Activated CD8-positive, alpha-beta memory T cell treated with anti-CD3 and anti-CD28 coated beads for 48 hours (primary cell): ENCODE data around the gene LGMN.
"Not testable (repeated sequence)": the region's sequence is repeated elsewhere in the genome, so short reads cannot be mapped to it uniquely, and the experiment has no call there.

Source experiments
- DNase-seq, 3 experiments: peaks; one replicate each; pipeline ENCODE4 v3.0.0-alpha.2; 2020; ENCODE audit warnings: low read depth in 2 of 3, low spot score in 2 of 3

Gene LGMN

DNA sequence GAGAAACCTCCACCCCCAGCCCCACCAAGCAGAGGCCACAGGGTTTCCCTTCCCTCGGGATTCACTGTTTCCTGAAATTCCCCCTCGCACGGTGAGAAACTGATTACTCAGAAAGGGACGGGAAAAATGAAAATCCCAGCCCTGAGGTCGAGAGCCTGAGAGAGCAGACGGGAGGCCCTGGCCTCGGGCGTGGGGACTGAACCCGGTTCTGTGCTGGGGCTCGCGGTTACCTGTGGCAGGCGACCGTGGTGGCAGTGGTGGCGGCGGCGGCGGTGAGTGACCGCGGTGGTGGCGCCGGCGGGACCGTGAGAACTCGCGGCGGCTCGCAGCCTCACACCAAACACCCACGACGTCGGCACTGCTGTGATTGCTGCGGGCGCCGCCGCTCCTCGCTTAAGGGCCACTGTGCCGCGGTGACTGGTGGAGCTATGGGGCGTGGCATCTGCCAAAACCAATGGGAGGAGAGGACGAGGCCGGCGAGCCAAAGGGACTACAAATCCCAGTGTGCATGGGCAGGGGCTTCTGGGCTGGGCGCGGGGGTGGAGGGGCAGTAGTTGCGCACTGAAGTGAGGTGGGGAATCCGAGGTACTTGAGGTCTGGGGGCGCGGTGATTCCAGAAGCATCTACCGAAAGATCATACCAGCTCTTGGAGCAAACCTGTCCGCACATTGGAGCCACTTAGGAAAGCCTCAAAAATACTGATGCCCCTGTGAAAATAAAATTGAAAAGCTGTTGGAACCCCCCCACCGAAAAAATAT is at the start of gene LGMN:
Gene LGMN (minus strand): TSS at position 369 of the 758 bp plus-strand sequence. CDS start 15,841 bp downstream, outside the sequence.
- DNase-seq = peak; percentile 42 to 55 (median 48)

DNA sequence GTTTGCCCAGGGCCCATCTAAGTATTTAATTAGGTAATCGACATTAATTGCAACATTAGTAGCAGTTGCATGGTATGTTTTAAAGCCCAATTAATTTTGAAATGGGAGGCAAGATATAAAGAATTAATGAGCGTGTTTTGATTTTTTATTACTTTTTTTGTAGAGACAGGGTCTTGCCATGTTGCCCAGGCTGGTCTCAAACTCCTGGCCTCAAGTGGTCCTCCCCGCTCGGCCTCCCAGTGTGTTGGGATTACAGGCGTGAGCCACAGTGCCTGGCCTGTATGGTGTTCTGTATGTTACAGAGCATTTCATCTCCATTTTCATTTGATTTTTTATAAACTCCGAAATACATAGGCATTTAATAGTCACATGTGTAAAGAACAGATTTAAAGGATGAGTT is 46.5 kb upstream of the LGMN start:
- DNase-seq = no peak

DNA sequence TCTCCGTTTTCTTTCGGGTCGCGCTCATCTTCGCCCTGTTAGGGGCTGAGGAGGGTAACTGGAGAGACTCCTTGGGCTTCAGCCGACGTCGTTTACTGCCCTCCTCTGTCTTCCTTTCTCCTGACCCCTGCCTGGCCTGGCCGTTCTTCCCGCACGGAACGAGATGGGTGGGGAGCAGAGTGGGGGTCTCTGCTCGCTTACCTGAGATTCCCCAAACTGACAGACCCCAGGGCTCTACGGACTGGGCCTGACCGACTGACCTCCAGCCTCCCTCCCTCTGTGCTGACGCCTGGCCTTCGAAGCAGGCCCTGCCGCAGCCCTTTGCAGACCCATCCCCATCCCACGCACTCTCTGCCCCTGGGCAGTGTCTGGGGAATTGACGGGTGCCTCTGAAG is 46.1 kb upstream of the LGMN start:
- DNase-seq = no peak

DNA sequence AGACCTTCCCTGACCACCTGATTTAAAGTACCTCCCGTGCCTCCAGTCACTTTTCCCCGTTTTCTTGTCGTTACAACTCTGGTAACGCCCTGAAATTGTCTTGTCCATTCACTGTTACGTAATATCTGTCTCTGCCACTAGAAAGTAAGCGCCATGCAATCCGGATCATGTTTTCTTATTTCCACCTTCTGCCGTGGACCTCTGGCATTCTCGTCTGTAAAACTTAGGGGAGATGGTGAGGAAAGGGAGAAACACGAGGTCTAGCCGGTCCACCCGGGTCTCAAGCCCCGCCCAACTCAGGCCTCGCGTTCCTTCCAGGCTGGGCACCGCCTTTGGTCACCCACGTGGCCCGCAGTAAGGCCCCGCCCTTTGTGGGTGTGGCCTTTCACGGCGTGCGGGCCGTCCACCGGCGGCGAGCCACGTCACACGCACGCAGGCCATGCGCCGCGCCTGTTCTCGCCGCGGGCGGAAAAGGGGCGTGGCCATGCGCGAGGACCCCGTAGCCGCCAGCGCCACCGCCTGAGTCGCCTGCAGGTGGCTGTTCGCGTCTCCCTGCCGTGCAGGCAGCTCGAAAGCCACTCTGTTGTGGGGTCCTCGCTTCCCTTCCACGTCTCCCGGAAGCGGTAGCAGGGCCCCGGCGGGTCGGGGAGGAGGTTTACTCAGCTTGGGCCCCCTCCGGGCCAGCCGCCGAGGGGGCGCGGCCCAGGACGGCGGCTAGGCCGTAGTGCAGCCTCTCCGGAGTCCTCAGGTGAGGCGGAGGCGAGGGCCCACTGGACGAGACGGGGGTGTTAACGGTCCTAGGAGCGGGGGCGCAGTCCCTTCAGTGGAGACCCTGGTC is 45.5 kb upstream of the LGMN start, which contains the start of gene GOLGA5:
Gene GOLGA5 (plus strand): TSS at position 597 of the 838 bp plus-strand sequence. CDS start 3,133 bp downstream, outside the sequence.
- DNase-seq = peak; percentile 91 to 99 (median 97)

DNA sequence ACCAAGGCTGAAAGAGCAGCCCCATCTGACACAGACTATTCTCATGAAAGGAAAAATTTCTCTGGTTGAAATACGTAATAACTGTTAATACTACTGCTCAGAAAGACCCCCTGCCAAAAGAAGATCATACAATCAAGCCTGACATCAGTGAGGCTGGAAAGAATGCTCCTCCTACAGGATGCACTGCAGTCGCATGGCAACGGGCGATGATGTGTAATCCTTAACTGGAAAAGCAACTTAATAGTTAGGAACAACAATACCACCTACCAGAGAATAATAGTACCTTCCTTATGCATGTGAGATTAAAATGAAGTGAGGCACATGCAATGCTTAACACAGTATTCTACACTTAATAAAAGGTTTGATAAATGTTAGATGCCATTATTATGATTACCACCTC is 44.5 kb upstream of the LGMN start:
- no peak for DNase-seq

DNA sequence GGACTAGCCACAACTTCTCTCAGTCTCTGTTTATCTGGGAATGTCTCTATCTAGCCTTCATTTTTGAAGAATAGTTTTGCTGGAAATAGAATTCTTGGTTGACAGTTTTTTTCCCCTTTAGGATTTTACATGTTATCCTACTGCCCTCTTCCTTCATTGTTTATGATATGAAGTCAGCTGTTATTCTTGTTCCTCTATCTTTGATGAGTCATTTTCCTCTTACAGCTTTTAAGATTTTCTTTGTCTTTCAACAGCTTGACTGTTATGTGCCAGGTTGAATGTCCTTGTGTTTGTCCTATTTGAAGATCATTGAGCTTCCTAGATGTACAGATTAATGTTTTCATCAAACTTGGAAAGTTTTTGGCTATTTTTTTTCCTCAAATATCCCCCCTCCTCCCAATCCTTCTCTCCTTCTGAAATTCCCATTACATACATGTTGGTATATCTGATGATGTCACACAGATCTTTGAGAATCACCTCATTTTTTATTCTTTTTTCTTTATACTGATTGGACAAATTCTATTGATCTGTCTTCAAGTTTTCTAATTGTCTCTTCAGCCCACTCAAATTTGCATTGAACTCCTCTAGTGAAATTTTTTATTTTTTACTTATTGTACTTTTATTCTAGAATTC is 41.1 kb upstream of the LGMN start:
- no peak for DNase-seq

DNA sequence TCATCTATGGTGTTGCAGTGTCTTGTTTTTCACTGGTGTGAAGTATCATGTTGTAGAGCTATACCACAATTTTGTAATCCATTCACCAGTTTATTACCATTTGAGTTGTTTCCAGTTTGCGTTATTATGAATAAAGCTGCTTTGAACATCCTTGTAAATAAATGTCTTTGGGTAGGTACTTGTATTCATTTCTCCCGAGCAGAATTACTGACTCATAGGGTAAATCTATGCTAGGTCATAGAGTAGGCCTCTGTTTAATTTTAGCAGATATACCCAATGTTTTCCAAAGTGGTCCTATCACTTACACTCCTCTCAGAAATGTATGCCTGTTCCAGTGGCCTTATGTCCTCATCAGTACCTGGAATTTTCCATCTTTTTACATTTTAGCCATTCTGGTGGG is 39.1 kb upstream of the LGMN start:
- DNase-seq = no peak

DNA sequence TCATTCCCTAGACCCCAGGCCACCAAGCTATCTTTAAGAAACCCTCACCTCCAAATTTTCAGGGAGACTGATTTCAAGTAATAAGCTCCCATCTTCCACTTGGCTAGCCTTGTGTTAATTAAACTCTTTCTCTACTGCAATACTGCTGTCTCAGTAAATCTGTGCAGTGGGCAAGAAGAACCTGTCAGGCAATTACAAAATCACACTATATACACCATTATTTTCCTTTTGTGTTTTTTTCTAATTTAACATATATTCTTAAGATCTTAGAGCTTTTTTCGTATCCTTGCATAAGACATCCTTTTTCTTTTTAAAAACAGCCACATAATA is 38.0 kb upstream of the LGMN start:
- no peak for DNase-seq

DNA sequence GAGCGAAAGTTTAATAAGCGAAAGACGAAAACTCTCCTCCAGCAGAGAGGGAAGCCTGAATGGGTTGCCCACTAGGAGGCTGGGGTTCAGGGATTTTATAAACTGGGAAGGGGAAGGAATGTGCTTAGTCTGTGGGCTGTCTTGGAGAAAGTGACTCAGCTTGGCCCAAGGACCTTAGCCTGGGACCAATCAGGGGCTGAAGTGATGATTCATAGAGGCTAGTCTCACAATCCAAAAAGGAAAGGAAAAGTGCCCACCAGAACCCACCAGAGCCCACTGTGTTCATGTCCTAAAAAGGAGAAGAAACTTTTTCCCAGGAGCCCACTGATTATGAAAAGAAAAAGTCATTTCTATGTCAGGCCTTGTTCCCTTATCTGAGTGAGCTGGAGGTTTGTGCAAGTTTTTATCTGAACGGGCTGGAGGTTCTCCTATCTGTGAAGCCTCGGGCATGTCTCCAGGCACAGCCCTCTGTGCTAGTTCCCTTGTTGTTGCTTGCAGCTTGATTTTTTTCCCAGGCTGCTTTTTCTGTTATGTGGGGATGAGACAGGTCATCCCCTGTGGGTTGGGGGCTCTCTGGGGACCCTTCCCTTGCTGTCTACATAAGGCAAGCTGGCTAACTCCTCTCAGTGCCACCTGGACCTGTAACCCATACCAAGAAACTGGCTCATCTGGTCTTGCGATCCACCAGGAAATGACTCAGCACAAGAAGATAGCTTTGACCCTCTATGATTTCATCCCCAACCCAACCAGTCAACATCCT is 37.4 kb upstream of the LGMN start:
- DNase-seq = no peak

DNA sequence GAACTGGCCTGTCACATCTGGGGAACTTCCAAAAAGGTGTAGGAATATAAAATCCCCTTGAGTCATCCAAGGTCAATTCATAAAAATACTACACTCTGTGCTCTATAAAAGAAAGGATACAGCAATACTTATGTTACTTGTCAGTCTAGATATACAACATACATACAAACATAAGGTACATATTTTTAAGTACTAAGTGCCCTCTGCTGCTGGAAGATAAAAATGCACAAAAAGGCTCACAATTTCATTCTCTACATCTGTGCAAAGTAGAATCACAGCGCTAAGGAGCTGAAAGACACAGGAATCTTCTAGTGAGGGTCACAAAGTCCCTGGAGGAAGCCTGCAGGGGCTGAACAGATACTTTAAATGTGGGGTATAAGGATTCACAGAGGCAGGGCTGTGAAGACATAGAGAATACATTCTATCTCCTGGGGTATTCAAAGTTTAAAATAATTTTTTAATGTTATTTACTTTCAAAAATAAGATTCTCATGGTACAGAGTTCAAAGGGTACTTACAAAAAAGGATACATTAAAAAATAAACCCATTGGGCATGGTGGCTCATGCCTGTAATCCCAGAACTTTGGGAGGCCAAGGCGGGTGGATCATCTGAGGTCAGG is 35.5 kb upstream of the LGMN start:
- DNase-seq = no peak

DNA sequence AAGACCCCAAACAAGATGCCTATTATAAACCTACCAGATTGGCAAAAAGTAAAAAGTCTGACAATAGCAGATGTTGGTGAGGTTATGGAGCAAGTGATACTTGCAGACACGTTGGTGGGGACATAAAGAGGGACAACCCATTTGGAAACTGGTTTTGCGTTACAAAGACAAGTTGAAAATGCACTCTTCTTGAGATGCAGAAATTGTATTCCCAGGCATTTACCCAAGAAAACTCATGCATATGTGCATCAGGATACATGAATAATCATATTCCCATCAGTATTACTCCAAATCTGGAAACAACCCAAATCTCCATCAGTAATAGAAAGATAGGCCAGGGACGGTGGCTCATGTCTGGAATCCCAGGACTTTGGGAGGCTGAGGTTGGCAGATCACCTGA is 32.9 kb upstream of the LGMN start:
- DNase-seq = no peak

DNA sequence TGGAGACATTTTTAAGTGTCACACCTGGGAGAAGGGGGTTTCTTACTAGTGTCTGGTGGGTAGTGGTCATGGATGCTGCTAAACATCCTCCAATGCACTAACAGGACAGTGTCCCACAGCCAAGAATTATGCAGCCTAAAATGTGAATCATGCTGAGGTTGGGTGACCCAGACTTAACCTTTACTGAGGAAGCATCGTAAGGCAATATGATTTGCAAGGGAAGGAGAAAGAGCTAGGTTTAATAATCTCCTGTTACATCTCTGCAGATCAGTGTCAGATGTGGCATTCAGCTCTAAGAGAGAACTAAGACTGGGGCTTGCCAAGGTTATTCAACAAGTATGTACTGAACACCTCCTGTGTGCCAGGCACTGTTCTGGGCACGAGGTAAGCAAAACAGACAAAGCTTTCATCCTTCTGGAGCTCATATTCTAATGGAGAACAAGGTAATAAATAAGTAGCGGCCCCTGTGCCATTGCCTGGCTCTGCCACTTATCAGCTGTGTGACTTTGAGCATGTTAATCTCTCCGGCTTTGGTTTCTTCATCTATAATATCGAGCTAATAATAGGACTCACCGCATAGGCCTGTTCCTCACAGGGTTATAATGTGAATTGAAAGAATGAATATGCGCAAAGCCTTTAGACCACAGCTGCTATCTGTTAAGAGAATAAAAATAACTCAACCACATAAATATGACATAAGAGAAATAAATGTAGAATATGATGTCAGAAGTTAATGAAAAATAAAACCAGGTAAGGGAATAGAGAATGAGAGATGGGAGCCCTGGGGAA is 32.2 kb upstream of the LGMN start:
- DNase-seq = no peak

DNA sequence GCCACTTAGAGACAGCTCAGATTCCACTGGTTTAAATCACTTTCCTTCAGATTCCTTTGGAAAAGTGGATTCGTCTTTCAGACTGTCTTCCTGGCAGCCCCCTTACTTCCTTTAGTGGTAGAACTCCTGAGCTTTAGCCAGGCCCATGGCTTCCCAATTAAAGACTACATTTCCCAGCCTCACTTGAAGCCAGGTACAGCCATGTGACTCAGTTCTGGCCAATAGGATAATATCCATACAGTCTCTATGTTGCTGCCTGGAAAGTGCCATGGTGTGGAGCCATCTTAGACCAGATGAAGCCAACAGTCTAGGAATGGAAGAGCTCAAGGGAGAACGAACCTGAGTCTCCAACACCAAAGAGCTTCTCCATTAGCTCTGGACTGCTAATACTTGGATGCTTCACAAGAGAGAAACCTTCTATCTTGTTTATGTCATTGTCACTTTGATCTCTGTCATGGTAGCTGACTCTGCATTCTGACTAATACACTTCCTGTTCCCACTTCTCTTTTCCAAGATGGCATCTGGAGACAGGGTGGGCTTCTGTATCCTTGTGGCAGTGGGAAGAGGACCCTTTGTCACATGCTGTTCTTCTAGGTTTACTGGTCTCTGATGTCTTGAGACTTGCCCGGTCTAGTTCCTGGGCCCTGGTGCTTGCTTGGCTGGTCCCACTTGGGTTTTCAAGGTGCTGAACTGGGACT is 30.6 kb upstream of the LGMN start:
- not testable (repeated sequence) for DNase-seq

DNA sequence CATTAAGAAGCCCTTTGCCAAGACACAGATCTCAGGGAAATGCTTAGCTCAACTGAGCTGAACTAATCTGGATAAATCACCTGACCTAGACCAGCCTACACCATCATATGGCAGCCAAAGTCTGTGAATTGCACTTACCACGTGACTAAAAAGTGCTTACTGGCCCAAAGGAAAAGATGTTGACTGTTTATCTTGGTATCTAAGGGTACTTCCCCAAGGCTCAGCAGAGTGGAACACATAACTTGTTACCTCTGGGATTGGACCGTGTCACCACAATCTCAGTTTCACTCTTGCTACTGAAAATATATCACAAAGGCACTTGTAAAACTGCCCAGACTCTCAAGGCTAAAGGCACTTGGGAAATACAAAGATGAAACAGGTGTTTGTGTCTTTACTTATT is 26.9 kb upstream of the LGMN start:
- not testable (repeated sequence) for DNase-seq

DNA sequence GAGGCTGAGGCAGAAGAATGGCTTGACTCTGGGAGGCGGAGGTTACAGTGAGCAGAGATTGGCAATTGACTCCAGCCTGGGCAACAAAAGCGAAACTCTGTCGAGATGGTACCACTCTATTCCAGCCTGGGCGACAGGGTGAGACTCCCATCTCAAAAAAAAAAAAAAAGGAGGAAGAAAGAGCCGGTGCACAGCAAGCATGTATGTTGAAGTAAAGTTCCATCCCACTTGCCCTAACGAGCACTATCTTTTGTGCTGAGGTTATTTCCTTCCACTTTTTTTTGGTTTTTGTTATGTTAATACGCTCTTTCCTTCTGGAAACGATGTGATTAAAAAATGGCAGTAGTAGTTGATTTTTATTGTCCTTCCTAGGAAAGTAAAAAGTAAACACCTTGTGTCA is 26.1 kb upstream of the LGMN start:
- DNase-seq = no peak

DNA sequence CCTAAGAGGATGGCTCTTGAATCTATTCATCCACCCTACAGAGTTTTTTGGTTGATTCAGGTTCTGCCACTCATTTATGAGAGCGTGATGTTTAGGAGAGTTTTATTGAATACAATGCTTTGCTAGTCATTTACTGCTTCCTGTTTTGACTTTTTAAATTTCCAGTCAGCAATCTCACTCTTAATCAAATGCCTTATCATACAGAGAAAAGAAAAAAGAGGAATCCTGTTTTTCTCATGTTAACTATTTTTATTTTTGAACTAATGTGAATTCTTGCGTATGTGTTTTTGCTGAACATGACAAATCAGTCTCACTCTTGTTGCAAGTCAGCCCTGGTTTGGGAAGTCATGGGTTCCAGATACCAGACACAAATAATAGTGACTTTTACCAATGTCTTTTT is 22.1 kb upstream of the LGMN start:
- no peak for DNase-seq

DNA sequence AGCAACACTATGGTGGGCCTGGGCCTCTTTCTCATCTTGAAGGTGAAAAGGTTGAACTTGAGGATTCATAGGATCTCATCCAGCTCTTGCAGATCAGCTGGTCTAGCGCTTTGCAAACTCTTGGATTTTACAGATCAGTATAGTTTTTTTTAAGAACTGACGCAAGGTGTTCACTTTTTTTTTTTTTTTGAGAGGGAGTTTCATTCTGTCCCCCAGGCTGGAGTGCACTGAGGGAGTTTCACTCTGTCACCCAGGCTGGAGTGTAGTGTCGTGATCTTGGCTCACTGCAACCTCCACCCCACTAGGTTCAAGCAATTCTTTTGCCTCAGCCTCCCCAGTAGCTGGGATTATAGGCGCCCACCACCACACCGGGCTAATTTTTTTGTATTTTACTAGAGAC is 20.4 kb upstream of the LGMN start:
- DNase-seq = no peak

DNA sequence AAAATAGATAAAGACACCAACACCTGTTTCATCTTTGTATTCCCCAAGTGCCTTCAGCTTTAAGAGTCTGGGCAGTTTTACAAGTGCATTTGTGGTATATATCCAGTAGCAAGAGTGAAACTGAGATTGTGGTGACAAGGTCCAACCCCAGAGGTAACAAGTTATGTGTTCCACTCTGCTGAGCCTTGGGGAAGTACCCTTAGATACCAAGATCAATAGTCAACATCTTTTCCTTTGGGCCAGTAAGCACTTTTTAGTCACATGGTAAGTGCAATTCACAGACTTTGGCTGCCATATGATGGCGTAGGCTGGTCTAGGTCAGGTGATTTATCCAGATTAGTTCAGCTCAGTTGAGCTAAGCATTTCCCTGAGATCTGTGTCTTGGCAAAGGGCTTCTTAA is 19.8 kb upstream of the LGMN start:
- not testable (repeated sequence) for DNase-seq
